SK-N-SH (cell line): ENCODE results near the gene ARHGAP26. TPM values are rescaled to one million over a fixed set of nuclear protein-coding genes. Genes with fewer than 3 reads are reported as not detected.

Source experiments
- CTCF ChIA-PET: fragments of 300-600, 350-600 bp; formaldehyde crosslinking; extraction: SDS; loops from one replicate; lab custom pipeline; 2021; lab: Yijun Ruan, JAX
- POLR2A ChIA-PET: fragments of 350-600 bp; sonication (Branson Sonifier 250); formaldehyde crosslinking; extraction: SDS; loops from one replicate; lab custom pipeline; 2020; ENCODE audit warnings: antibody characterized with exemption, inconsistent platforms; lab: Yijun Ruan, JAX
- DNase-seq: peaks from one replicate; pipeline ENCODE4 v3.0.0; 2012
- H2AFZ ChIP-seq: fragments of 200-600 bp; sonication (generic); 2 replicates; pipeline ENCODE4 v1.8.1; 2016; ENCODE audit warnings: antibody characterized with exemption, mild to moderate bottlenecking, low read depth
- H3F3A ChIP-seq: fragments of 200-600 bp; sonication (generic); replicated peaks from 2 replicates; pipeline ENCODE3; 2016; ENCODE audit warnings: antibody characterized with exemption, mild to moderate bottlenecking; ENCODE audit not compliant: insufficient read depth
- H3K27ac ChIP-seq, 2 experiments: fragments of 200-500 bp in 1 of 2; fragments of 200-600 bp in 1 of 2; sonication (Bioruptor generic) in 1 of 2; sonication (generic), shearing (Covaris generic) in 1 of 2; 2 replicates each; pipeline versions ENCODE4 v1.5.1 to v1.6.1; 2014 to 2016; ENCODE audit warnings: low read depth in 2 of 2, inconsistent platforms in 1 of 2, low read length in 1 of 2, mild to moderate bottlenecking in 1 of 2, mixed read lengths in 1 of 2
- H3K27me3 ChIP-seq: fragments of 200-600 bp; sonication (generic), shearing (Covaris generic); 2 replicates; pipeline ENCODE4 v1.6.1; 2016; ENCODE audit warnings: mixed run types; ENCODE audit not compliant: insufficient read depth
- H3K36me3 ChIP-seq, 2 experiments: fragments of 200-500 bp in 1 of 2; fragments of 200-600 bp in 1 of 2; sonication (Bioruptor generic) in 1 of 2; sonication (generic) in 1 of 2; replicated peaks in 1 of 2; 2 replicates each; pipeline versions ENCODE3 to v1.5.1; 2014 to 2016; ENCODE audit warnings: low read length in 1 of 2, mild to moderate bottlenecking in 1 of 2; ENCODE audit not compliant: insufficient read depth in 2 of 2, control insufficient read depth in 1 of 2
- H3K4me1 ChIP-seq, 2 experiments: fragments of 200-500 bp in 1 of 2; fragments of 200-600 bp in 1 of 2; sonication (Bioruptor generic) in 1 of 2; sonication (generic), shearing (Covaris generic) in 1 of 2; 2 replicates each; pipeline versions ENCODE4 v1.5.1 to v1.6.1; 2014 to 2016; ENCODE audit warnings: low read depth in 1 of 2, low read length in 1 of 2, mixed run types in 1 of 2; ENCODE audit not compliant: insufficient read depth in 2 of 2, control insufficient read depth in 1 of 2
- H3K4me2 ChIP-seq: fragments of 200-600 bp; sonication (generic), shearing (Covaris generic); 2 replicates; pipeline ENCODE4 v1.6.1; 2017; ENCODE audit warnings: mixed run types
- H3K4me3 ChIP-seq, 2 experiments: fragments of 200-500 bp in 1 of 2; fragments of 200-600 bp in 1 of 2; sonication (Bioruptor generic) in 1 of 2; sonication (generic), shearing (Covaris generic) in 1 of 2; 2 replicates each; pipeline versions ENCODE4 v1.5.1 to v1.8.1; 2014 to 2016; ENCODE audit warnings: low read depth in 2 of 2, inconsistent platforms in 1 of 2, low read length in 1 of 2, mild to moderate bottlenecking in 1 of 2, mixed read lengths in 1 of 2, moderate library complexity in 1 of 2
- H3K79me2 ChIP-seq: fragments of 200-600 bp; sonication (generic); 2 replicates; pipeline ENCODE4 v1.8.1; 2017; ENCODE audit warnings: mild to moderate bottlenecking; ENCODE audit not compliant: insufficient read depth
- H3K9ac ChIP-seq: fragments of 200-600 bp; sonication (generic); 2 replicates; pipeline ENCODE4 v1.6.1; 2017; ENCODE audit warnings: mixed run types
- H3K9me2 ChIP-seq: fragments of 200-600 bp; sonication (generic); 2 replicates; pipeline ENCODE4 v1.6.1; 2017; ENCODE audit warnings: mixed run types
- H3K9me3 ChIP-seq: fragments of 200-600 bp; sonication (generic); 2 replicates; pipeline ENCODE4 v1.6.1; 2017; ENCODE audit warnings: mixed run types, mild to moderate bottlenecking, moderate library complexity
- H4K20me1 ChIP-seq: fragments of 200-600 bp; sonication (generic); 2 replicates; pipeline ENCODE4 v1.6.1; 2017; ENCODE audit warnings: mild to moderate bottlenecking, mixed run types; ENCODE audit not compliant: insufficient read depth
- CTCF ChIP-seq: fragments of 200-600 bp; sonication (generic); IDR thresholded peaks from 2 replicates; pipeline ENCODE4 v1.6.1; 2017; ENCODE audit warnings: antibody characterized with exemption, mild to moderate bottlenecking, moderate library complexity
- ELF1 ChIP-seq: IDR thresholded peaks from 2 replicates; pipeline ENCODE4 v1.4.0; 2012
- FOSL2 ChIP-seq: IDR thresholded peaks from 2 replicates; pipeline ENCODE4 v1.4.0; 2012; ENCODE audit warnings: low read depth, mild to moderate bottlenecking, moderate library complexity, borderline replicate concordance
- FOXJ3 ChIP-seq: sonication (generic); formaldehyde crosslinking; IDR thresholded peaks from 2 replicates; pipeline ENCODE4 v1.5.1; 2020; ENCODE audit warnings: mild to moderate bottlenecking, missing genetic modification reagents
- GABPA ChIP-seq: IDR thresholded peaks from 2 replicates; pipeline ENCODE4 v1.4.0; 2012; ENCODE audit warnings: low read depth, mild to moderate bottlenecking
- GATA2 ChIP-seq: sonication (generic); formaldehyde crosslinking; IDR thresholded peaks from 2 replicates; pipeline ENCODE4 v1.5.0; 2020; ENCODE audit warnings: mild to moderate bottlenecking, missing genetic modification reagents
- JUND ChIP-seq: IDR thresholded peaks from 2 replicates; pipeline ENCODE4 v1.4.0; 2012
- MAX ChIP-seq: IDR thresholded peaks from 2 replicates; pipeline ENCODE4 v1.4.0; 2012; ENCODE audit warnings: low read depth
- REST ChIP-seq: IDR thresholded peaks from 2 replicates; pipeline ENCODE4 v1.6.1; 2012; ENCODE audit warnings: mild to moderate bottlenecking, low read depth, low read length, moderate library complexity
- RXRA ChIP-seq: IDR thresholded peaks from 2 replicates; pipeline ENCODE4 v1.4.0; 2012; ENCODE audit warnings: low read depth, mild to moderate bottlenecking, borderline replicate concordance
- TAF1 ChIP-seq: IDR thresholded peaks from 2 replicates; pipeline ENCODE4 v1.6.1; 2012; ENCODE audit warnings: low read depth, mild to moderate bottlenecking, low read length, moderate library complexity, borderline replicate concordance
- TCF12 ChIP-seq: IDR thresholded peaks from 2 replicates; pipeline ENCODE4 v1.4.0; 2012
- USF1 ChIP-seq: IDR thresholded peaks from 2 replicates; pipeline ENCODE4 v1.4.0; 2012; ENCODE audit warnings: low read depth, borderline replicate concordance
- USF2 ChIP-seq: fragments of 150-350 bp; IDR thresholded peaks from 2 replicates; pipeline ENCODE4 v1.6.1; 2017; ENCODE audit warnings: antibody characterized with exemption, low read length, low read depth, borderline replicate concordance
- WGBS: methylation state at CpG from one replicate; pipeline ENCODE4 v1.1.6; 2017; ENCODE audit warnings: low lambda C conversion rate; 5-methylcytosine and 5-hydroxymethylcytosine counted together
- polyA plus RNA-seq, 3 experiments: library from polyadenylated mRNA; depleted of rRNA; stranded (reverse); fragments of >200 nt; gene quantifications; 2 replicates each; pipeline ENCODE4 v1.2.3, GENCODE V29; 2012

Gene ARHGAP26
- polyA plus RNA-seq, 1 of the 3 experiments (the other 2 are of a cell fraction): 6.1 TPM

- TF ChIP-seq REST: no peak
- TF ChIP-seq TAF1: no peak
- TF ChIP-seq CTCF: no peak
- TF ChIP-seq GATA2: no peak
- TF ChIP-seq USF1: no peak
Observed at GRCh38 chr5:142727735-142728047, 42.5 kb upstream of the ARHGAP26 start (continued).

- Histone ChIP-seq H3K4me3 (no peak overlapping the region), H3K4me2 (no peak overlapping the region), H3F3A (no peaks in the 10 kb centered on the region), H3K79me2 (no peaks in the 10 kb centered on the region), H3K27me3 (no peaks in the 10 kb centered on the region), H4K20me1 (no peaks in the 10 kb centered on the region), H3K4me1 (peaks cover 7 to 15% of the 10 kb centered on the region in 2 experiments; a peak in 3 of 4 replicates), H3K9ac (no peak overlapping the region), H3K36me3 (no peaks in the 10 kb centered on the region), H2AFZ (no peak overlapping the region), H3K27ac (no peak overlapping the region), H3K9me3 (no peaks in the 10 kb centered on the region), H3K9me2 (no peaks in the 10 kb centered on the region)
- no peak for DNase-seq
- WGBS: 82% methylated on average over 8 of the region's 8 CpGs
- ChIA-PET CTCF (interaction anchor here (1.4 to 29.7 kb wide), 6 partner anchors 12 to 153 kb away, joined by 3 to 472 read pairs (median 10); no protein-coding TSS in a partner anchor), POLR2A (no interaction called here)
- no peak for TF ChIP-seq USF2
- TF ChIP-seq ELF1: no peak
- TF ChIP-seq TCF12: no peak
- no peak for TF ChIP-seq FOXJ3 (CRISPR knock-in tag)
- no peak for TF ChIP-seq JUND
- TF ChIP-seq CTCF: no peak
- TF ChIP-seq RXRA: no peak
- no peak for TF ChIP-seq MAX
- no peak for TF ChIP-seq FOSL2
- no peak for TF ChIP-seq REST
- no peak for TF ChIP-seq GABPA
Observed at GRCh38 chr5:142735323-142736246, 34.6 kb upstream of the ARHGAP26 start.
